Neural cell (in vitro differentiated cells): Measurements from ENCODE around the gene PLEKHF1. TPM values are rescaled to one million over a fixed set of nuclear protein-coding genes. Genes with fewer than 3 reads are reported as not detected.

Source experiments
- H2AFZ ChIP-seq: fragments of 200-600, 300-800 bp; sonication (generic), shearing (Covaris generic); 2 replicates; pipeline ENCODE4 v1.6.0; 2014; ENCODE audit warnings: low read depth, mild to moderate bottlenecking, antibody characterized with exemption, low read length, moderate library complexity
- H3F3A ChIP-seq: fragments of 200-600 bp; shearing (Covaris generic); 2 replicates; pipeline ENCODE4 v1.6.1; 2016; ENCODE audit warnings: mild to moderate bottlenecking, moderate library complexity, mixed read lengths, antibody characterized with exemption, low read length; ENCODE audit not compliant: insufficient read depth, poor library complexity, severe bottlenecking
- H3K27ac ChIP-seq: fragments of 200-600, 300-800 bp; sonication (generic), shearing (Covaris generic); 2 replicates; pipeline ENCODE4 v1.5.1; 2014; ENCODE audit warnings: mild to moderate bottlenecking, low read length, moderate library complexity
- H3K27me3 ChIP-seq: fragments of 300-800, 200-600 bp; sonication (generic), shearing (Covaris generic); 2 replicates; pipeline ENCODE4 v1.6.0; 2014; ENCODE audit warnings: mild to moderate bottlenecking, low read depth, low read length, moderate library complexity; ENCODE audit not compliant: insufficient read depth
- H3K36me3 ChIP-seq: fragments of 300-800, 200-600 bp; sonication (generic), shearing (Covaris generic); 2 replicates; pipeline ENCODE4 v1.5.1; 2014; ENCODE audit warnings: mild to moderate bottlenecking, antibody characterized with exemption, low read length, moderate library complexity; ENCODE audit not compliant: insufficient read depth
- H3K4me2 ChIP-seq: fragments of 300-800, 200-600 bp; sonication (generic), shearing (Covaris generic); 2 replicates; pipeline ENCODE4 v1.6.0; 2014; ENCODE audit warnings: mild to moderate bottlenecking, low read length
- H3K4me3 ChIP-seq: fragments of 300-800, 200-600 bp; sonication (generic), shearing (Covaris generic); 2 replicates; pipeline ENCODE4 v1.5.1; 2014; ENCODE audit warnings: mild to moderate bottlenecking, low read length, moderate library complexity
- H3K79me2 ChIP-seq: fragments of 200-600 bp; shearing (Covaris generic); replicated peaks from 2 replicates; pipeline ENCODE4 v1.6.0; 2014; ENCODE audit warnings: mild to moderate bottlenecking, low read length, moderate library complexity; ENCODE audit not compliant: insufficient read depth
- H3K9ac ChIP-seq: fragments of 300-800, 200-600 bp; sonication (generic), shearing (Covaris generic); 2 replicates; pipeline ENCODE4 v1.6.1; 2016; ENCODE audit warnings: mild to moderate bottlenecking, low read length, mixed read lengths
- H3K9me2 ChIP-seq: fragments of 200-600 bp; shearing (Covaris generic); 2 replicates; pipeline ENCODE4 v1.6.1; 2016; ENCODE audit warnings: mild to moderate bottlenecking, low read length, mixed read lengths; ENCODE audit not compliant: insufficient read depth
- H3K9me3 ChIP-seq: fragments of 200-600, 300-800 bp; sonication (generic), shearing (Covaris generic); 2 replicates; pipeline ENCODE4 v1.6.1; 2016; ENCODE audit warnings: mild to moderate bottlenecking, mixed run types, low read length, moderate library complexity, mixed read lengths
- H4K20me1 ChIP-seq: fragments of 200-600 bp; shearing (Covaris generic); 2 replicates; pipeline ENCODE4 v1.6.1; 2016; ENCODE audit warnings: mild to moderate bottlenecking, mixed run types; ENCODE audit not compliant: insufficient read depth
- EP300 ChIP-seq: fragments of 450-650 bp; conservative IDR thresholded peaks from 2 replicates; pipeline ENCODE4 v1.6.1; 2014; ENCODE audit warnings: antibody characterized with exemption, mild to moderate bottlenecking, moderate library complexity; ENCODE audit not compliant: poor library complexity, severe bottlenecking
- EZH2 ChIP-seq: fragments of 200-600, 300-800 bp; shearing (Covaris generic), sonication (generic); IDR thresholded peaks from 2 replicates; pipeline ENCODE4 v1.6.1; 2014; ENCODE audit warnings: antibody characterized with exemption, low read length, borderline replicate concordance, mild to moderate bottlenecking; ENCODE audit not compliant: insufficient read depth, poor library complexity, severe bottlenecking
- MXI1 ChIP-seq: fragments of 450-650 bp; conservative IDR thresholded peaks from 2 replicates; pipeline ENCODE4 v1.6.1; 2014; ENCODE audit warnings: antibody characterized with exemption, mild to moderate bottlenecking; ENCODE audit not compliant: poor library complexity, severe bottlenecking
- POLR2AphosphoS5 ChIP-seq: IDR thresholded peaks from 2 replicates; pipeline ENCODE4 v1.6.1; 2012
- RAD21 ChIP-seq: fragments of 450-650 bp; conservative IDR thresholded peaks from 2 replicates; pipeline ENCODE4 v1.6.1; 2014; ENCODE audit warnings: antibody characterized with exemption, mild to moderate bottlenecking, moderate library complexity
- REST ChIP-seq: IDR thresholded peaks from 2 replicates; pipeline ENCODE4 v1.6.1; 2012; ENCODE audit warnings: borderline replicate concordance
- SMC3 ChIP-seq: fragments of 450-650 bp; conservative IDR thresholded peaks from 2 replicates; pipeline ENCODE4 v1.6.1; 2014; ENCODE audit warnings: antibody characterized with exemption, mild to moderate bottlenecking, moderate library complexity; ENCODE audit not compliant: poor library complexity
- TAF1 ChIP-seq: IDR thresholded peaks from 2 replicates; pipeline ENCODE4 v1.6.1; 2012; ENCODE audit warnings: low read depth
- polyA plus RNA-seq: library from polyadenylated mRNA; depleted of rRNA; stranded (reverse); fragments of >200 nt; gene quantifications from 2 replicates; pipeline ENCODE4 v1.2.3, GENCODE V29; 2014
- TF ChIP-seq, protein P1 (sequence below): fragments of 450-650 bp; IDR thresholded peaks from 2 replicates; pipeline ENCODE4 v1.5.1; 2014; ENCODE audit warnings: antibody characterized with exemption, mild to moderate bottlenecking, moderate library complexity; ENCODE audit not compliant: poor library complexity, severe bottlenecking

PLEKHF1 gene
- polyA plus RNA-seq, 1 donor from 2014 or later, result not detected

DNA sequence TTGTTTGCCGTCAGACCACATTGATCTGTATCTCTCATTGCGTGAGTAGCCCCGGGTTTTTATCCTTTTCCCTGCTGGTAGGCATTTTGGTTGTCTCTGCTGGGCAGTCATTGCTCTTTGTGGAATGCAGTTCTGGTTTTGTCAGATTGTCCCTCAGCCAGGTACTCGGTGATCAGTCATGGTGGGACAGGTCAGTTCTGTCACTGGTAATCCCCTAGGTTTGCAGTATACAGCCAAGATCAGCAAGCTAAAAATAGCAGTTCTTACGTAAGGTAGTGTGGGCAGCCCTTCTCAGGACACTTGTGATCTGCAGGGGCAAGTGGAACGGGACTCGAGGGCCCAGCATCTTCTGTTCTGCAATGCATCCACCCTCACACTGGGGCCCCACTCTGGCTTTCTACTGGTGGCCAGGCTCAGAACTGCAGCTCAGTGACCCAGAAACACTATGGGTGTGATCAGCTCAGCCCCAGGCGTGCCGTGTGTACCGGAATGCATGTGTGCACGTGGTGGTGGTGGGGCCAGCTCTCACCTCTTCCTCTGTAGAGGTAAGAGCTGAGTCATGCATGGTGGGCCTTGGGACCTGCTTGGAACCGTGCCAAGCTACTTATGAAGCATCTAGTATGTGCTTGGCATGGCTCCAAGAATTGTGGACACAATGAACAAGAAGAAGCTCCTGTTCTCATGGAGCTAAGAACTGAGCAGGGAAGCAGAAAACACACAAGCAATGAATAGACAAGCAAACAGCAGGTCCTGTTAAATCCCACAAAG is 6.3 kb downstream of the PLEKHF1 start:
- no peaks in the 10 kb centered on the region for H4K20me1 ChIP-seq
- no peak overlapping the region for H3K4me3 ChIP-seq
- H3K79me2 ChIP-seq, result no peaks in the 10 kb centered on the region
- H3K4me2 ChIP-seq, result no peak overlapping the region
- no peaks in the 10 kb centered on the region for H3K9me3 ChIP-seq
- H3F3A ChIP-seq, result no peaks in the 10 kb centered on the region
- no peak overlapping the region for H2AFZ ChIP-seq
- no peaks in the 10 kb centered on the region for H3K9me2 ChIP-seq
- peaks cover 6% of the 10 kb centered on the region for H3K27me3 ChIP-seq
- H3K9ac ChIP-seq, result no peak overlapping the region
- TF ChIP-seq EP300, result no peak
- no peak for TF ChIP-seq EZH2
- TF ChIP-seq RAD21, result no peak
- TF ChIP-seq REST, result no peak
- TF ChIP-seq, protein P1, sequence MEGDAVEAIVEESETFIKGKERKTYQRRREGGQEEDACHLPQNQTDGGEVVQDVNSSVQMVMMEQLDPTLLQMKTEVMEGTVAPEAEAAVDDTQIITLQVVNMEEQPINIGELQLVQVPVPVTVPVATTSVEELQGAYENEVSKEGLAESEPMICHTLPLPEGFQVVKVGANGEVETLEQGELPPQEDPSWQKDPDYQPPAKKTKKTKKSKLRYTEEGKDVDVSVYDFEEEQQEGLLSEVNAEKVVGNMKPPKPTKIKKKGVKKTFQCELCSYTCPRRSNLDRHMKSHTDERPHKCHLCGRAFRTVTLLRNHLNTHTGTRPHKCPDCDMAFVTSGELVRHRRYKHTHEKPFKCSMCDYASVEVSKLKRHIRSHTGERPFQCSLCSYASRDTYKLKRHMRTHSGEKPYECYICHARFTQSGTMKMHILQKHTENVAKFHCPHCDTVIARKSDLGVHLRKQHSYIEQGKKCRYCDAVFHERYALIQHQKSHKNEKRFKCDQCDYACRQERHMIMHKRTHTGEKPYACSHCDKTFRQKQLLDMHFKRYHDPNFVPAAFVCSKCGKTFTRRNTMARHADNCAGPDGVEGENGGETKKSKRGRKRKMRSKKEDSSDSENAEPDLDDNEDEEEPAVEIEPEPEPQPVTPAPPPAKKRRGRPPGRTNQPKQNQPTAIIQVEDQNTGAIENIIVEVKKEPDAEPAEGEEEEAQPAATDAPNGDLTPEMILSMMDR, result no peak
- TF ChIP-seq TAF1, result no peak
- no peak for TF ChIP-seq POLR2AphosphoS5
- no peak for TF ChIP-seq MXI1
- TF ChIP-seq SMC3, result no peak
- H3K27ac ChIP-seq, result no peak overlapping the region
- no peaks in the 10 kb centered on the region for H3K36me3 ChIP-seq

DNA sequence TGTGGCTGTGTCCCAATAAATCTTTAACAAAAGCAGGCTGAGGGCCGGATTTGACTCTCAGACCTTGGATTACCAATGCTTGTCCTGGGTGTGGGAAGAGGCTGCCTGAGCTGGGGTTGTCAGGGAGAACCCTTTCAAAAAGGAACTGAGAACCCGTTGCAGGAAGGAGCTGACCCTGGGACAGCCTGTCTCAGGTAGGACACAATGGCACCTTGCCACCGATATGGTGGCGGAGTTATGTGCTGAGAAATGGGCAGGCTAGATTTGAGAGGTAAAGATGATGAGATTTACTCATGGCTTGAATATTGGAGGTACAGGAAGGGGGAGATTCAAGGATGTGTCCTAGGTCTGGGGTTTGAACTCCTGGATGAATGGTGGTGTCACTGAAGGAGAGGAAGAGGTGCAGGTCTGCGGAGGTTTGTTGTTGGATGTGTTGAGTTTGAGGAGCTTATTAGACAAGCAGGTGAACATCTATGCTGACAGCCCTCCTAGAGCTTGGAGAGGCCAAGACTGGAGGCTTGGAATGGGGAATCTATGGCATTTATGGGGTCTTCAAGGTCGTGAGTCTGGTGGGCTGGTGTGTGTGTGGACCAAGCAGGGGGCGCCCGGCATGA is 7.2 kb downstream of the PLEKHF1 start:
- no peaks in the 10 kb centered on the region for H4K20me1 ChIP-seq

More for the DNA sequence above, 7.2 kb downstream of the PLEKHF1 start:
- no peaks in the 10 kb centered on the region for H3K9me3 ChIP-seq
- H3K9ac ChIP-seq, result no peak overlapping the region
- no peak overlapping the region for H3K4me2 ChIP-seq
- H3F3A ChIP-seq, result no peaks in the 10 kb centered on the region
- H2AFZ ChIP-seq, result no peak overlapping the region
- no peak for TF ChIP-seq MXI1
- no peak for TF ChIP-seq POLR2AphosphoS5
- TF ChIP-seq RAD21, result no peak
- TF ChIP-seq EP300, result no peak
- TF ChIP-seq SMC3, result no peak
- TF ChIP-seq TAF1, result no peak
- TF ChIP-seq EZH2, result no peak
- TF ChIP-seq, protein P1, result no peak
- no peak for TF ChIP-seq REST
- no peak overlapping the region for H3K27ac ChIP-seq
- H3K9me2 ChIP-seq, result no peaks in the 10 kb centered on the region
- H3K36me3 ChIP-seq, result no peaks in the 10 kb centered on the region
- H3K4me3 ChIP-seq, result no peak overlapping the region
- H3K79me2 ChIP-seq, result no peaks in the 10 kb centered on the region
- H3K27me3 ChIP-seq, result no peaks in the 10 kb centered on the region
